Daoy (cell line): ENCODE measurements around the gene UBE2R2. TPM values are rescaled to one million over a fixed set of nuclear protein-coding genes. Genes with fewer than 3 reads are reported as not detected.

ENCODE experiments used
- DNase-seq: peaks from one replicate; pipeline ENCODE4 v3.0.0-alpha.2; 2015; ENCODE audit warnings: low read depth
- total RNA-seq: library from RNA; depleted of rRNA; stranded (reverse); fragments of >200 nt; shearing (Covaris generic); gene quantifications from 2 replicates; pipeline ENCODE4 v1.2.3, GENCODE V29; 2014

UBE2R2 gene
- total RNA-seq, 1 experiment from 2014 or later: 16.1 TPM

DNA sequence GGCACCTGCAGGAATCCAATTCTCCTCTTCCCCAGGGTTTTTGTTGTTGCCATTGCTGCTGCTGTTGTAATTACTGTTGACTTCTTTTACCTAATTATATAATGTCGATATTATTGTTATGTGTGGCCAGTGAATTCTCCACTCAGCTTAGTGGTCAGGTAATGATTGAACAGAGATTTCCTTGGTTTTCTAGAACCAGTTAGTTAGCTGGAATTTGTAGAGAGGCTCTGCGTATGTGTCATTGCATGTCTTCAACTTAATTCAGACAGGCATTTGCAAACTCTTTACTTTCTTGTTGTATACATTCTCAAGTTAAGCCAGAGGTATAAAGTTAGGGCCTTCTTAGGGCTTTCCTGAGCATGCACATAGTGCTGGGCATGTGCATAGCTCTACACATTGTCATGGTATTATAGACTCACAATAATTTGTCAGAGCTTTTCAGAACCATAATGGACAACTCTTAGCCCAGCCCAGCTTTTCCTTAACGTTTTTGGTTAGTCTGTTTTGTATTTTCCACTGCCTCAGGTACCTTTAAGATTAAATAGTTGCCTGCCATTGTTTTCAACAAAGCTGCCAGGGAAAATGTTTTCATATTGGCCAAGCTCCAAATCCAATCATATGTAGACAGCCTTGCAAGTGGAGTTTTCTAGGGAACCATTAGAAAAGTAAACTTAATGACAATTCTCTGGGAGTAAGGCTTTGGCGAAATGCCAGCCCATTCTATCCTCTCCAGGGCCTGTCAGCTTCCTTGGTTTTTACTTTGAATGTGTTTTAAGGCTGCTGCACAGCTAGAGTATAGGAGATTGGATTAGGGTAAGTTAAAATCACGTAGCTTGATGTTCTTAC, 68.1 kb downstream of the UBE2R2 start:
- peak; percentile 27 for DNase-seq

DNA sequence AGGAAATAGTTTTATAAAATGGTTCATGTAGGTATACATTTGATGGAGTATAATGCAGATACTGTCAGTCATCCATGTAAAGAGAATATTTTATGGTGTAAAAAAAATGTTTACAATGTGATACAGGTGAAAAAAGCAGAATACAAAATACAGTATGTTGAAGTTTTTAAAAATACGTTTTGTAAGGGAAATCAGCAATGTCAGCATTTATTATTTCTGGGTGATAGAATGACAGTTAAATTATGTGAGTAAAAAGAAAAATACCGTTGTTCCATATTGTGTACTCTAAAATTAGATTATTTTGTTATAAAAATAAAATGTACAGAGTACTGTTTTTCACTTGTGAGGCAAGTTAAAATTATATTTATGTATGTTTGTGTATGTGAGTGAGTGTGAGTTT, 69.0 kb downstream of the UBE2R2 start:
- no peak for DNase-seq

DNA sequence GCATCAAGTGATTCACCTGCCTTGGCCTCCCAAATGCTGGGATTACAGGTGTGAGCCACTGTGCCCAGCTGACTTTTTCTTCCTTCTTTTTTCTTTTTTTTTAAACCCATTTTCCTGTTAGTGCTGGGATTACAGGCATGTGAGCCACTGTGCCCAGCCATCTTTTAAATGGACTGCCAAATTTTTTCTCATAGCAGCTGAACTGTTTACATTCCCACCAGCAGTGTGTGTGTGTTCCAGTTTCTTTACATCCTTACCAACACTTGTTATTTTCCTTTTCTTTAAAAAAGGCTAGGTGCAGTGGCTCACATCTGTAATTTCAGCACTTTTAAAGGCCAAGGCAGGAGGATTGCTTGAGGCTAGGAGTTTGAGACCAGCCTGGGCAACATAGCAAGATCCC, 76.9 kb downstream of the UBE2R2 start:
- DNase-seq: no peak

DNA sequence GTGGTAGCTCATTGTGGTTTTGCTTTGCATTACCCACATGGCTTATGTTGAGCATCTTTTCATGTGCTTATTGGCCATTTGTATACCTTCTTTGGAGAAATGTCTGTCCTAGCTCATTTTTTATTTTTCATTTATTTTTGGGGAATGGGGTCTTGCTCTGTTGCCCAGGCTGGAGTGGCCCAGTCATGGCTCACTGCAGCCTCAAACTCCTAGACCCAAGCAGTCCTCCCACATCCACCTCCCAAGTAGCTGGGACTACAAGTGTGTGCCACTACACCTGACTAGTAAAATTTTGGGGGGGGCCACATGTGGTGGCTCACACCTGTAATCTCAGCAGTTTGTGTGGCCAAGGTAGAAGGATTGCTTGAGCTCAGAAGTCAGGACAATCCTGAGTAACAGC, 77.4 kb downstream of the UBE2R2 start:
- DNase-seq: no peak

DNA sequence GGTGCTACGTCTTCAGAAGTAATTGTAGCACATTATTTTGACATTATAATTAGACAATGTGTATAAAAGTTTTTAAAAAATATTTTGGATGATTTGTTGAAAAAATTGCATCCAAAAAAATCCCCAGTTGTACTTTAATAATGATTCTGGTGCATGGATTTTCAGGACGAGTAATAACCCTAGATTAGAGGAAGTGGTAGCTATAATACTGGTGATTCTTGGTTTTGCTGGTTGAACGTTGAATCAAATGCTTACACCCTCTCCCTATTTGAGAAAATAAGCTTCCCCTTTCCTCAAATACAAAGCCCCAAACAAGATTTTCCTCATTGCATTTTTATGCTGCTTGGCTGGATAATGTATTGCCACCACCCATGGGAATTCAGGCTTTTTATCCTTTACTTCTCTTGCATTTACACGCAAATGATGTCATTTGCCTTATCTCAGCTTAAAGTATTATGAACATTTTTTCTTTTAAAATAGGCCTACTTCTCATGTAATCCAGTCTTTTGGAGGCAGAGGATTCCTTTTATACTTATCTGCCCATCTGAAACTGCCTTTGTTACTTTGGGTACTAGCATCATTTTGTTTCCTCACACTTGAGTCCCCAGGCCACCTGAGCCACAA, 86.3 kb downstream of the UBE2R2 start:
- DNase-seq: no peak

DNA sequence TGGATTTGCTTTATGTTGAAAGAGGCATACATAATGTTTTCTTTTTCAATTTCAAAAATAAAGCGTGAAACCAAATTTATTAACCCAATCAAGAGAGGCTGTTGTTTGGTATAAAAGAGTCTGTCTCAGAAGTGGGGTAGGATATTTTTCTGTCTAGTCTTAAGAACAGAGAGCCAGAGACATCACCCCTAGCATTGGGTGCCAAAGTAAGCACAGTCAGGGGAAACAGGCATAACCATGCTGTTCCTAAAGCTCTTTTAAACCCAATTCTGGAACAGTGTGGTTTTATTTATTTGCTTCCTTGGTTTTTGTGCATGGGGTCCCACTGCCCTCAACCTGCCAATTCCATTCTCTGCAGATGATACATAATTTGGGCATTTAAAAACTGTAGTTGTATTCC, 88.2 kb downstream of the UBE2R2 start:
- no peak for DNase-seq

DNA sequence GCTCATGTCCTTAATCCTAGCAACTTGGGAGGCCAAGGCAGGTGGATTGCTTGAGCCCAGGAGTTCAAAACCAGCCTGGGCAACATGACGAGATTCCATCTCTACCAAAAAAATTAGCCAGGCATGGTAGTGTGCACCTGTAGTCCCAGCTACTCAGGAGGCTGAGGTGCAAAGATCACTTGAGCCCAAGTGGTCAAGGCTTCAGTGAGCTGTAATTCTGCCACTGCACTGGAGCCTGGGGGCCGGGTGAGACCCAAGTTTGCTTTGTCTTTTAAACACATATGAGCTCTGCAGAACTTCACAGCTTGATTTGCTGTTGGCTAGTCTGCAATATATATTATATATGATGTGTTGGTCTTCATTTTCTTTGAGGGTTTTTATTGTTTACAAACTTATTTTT, 89.8 kb downstream of the UBE2R2 start:
- no peak for DNase-seq

DNA sequence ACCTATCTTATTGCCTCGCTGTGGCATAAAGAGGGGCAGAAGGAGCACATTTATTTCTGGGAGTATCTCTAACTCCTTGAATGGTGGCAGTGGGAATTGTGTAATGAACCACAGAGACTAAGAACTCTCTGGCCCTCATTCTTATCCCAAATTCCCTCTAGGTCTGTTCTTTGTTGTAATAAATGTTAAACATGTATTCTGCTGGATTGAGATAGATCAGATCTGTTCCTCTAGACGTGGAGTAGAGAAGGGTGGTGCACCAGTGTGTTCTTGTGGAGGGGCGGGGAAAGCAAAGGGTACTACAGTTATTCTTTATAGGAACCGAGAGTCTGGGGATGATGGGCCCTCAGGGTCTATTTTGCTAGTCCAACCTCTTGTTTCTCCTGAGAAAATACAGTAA, 90.4 kb downstream of the UBE2R2 start:
- DNase-seq: no peak

DNA sequence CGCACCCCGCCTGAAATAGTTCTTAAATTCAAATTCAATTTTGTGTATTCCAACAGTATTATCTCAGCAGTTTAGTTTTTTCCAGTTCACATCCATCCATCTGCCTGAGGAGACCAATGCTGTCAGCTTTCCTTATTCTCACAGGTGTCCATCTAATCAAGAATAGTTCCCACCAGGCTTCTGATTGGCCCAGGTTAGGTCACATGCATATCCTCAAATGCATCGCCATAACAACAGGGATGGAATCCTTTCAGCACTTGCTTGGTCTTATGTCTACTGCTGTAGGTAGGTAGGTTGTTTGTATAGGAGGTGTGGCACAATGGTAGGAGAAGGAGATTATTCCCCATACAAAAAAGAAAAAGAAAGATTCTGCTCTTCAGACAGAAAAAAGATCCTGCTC, 91.2 kb downstream of the UBE2R2 start:
- DNase-seq: no peak

DNA sequence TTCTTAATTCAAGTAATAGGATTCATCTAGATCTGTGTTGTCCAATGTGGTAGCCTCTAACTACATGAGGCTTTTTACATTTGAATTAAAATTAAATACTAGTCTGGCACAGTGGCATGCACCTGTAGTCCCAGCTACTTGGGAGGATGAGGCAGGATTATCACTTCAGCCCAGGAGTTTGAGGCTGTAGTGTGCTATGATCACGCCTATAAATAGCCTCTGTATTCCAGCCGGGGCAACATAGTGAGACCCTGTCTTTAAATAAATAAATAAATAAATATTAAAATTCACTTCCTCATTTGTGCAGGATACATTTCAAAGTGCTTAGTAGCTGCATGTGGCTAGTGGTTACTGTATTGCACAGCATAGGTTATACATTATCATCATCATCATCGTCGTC, 91.8 kb downstream of the UBE2R2 start:
- no peak for DNase-seq

DNA sequence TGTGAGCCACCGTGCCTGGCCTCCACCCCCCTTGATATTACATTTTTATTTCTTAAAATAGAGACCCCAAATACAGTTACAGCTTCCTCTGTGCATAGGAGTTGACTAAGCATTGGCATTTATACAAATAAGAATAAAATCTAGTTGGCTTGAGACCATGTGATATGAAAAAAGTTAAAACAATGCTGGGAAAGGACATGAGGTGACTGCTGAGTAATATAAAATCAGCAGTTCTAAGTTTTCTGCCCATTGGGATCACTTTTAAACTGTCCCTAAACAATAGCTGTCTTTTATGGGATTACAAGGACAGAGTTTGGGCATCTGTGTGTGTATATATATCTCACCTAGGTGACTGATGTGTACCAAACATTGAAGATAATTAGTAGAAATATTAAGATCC, 96.6 kb downstream of the UBE2R2 start:
- DNase-seq: no peak

DNA sequence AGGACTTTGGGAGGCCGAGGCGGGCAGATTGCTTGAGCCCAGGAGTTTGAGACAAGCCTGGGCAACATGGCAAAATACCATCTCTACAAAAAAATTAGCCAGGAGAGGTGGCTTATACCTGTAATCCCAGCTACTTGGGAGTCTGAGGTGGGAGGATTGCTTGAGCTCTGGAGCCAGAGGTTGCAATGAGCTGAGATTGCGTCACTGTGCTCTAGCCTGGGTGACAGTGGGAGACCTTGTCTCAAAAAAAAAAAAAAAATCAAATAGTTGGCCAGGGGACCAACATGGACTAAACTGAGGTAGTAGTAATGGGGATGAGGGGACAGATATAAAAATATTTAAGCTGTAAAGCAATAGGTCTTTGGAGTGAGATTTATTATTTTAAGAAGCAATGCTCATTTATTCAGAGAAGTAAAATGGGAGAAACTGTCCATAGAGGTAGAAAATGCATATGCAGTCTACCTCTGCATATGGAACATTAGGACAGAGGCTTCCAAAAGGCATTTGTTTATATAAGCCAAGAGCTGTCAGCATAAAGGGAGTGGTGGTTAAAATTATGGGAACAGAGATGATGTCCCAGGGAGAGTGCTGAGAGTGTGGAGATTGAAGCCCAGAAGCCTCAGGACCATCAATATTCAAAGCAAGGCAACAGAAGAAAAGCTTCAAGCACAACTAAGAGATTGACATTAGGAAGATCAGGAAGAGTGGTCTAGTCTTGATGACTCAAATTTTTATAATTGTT, 98.1 kb downstream of the UBE2R2 start:
- DNase-seq: no peak

DNA sequence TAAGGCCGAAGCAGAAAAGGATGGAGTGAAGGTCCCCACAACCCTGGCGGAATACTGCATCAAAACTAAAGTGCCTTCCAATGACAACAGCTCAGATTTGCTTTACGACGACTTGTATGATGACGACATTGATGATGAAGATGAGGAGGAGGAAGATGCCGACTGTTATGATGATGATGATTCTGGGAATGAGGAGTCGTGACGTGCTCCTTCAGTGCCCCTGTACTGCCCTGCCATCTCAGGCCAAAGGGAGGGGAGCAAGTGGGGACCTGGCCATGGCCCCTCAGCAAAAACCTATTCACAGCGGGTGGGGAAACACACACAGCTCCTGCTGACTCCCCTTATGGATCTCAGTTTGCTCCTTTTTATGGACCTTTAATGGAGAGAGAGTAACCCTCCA, 100.1 kb downstream of the UBE2R2 start:
- DNase-seq: no peak

DNA sequence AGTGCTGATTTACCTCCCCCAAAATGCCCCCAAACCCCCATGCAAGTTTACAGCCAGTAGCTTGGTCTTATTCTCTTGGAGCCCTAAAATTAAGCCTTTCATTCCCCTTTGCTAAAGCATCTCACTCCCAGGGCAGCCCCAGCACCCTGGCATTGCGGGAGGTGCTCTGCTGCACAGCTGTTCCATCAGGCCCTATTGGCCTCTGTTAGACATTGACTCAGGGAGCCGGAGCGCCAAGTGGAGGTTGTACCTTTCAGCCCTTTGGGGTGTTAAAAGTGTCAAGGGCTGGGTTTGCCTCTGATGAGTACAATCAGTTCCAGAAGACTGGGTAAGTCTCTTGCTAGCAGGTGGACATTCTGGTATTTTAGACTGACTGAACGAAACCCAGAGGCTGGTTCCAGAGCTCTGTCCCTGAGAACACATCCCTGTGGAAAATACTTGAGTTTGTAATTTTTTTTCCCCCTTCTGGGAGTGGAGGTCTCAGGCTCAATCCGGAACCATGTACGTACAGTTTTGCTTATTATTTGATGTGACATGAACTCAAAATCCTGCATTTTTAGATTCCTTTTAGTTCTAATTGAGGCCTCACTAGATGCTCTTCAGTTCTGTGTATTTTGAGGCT, 102.4 kb downstream of the UBE2R2 start:
- no peak for DNase-seq

DNA sequence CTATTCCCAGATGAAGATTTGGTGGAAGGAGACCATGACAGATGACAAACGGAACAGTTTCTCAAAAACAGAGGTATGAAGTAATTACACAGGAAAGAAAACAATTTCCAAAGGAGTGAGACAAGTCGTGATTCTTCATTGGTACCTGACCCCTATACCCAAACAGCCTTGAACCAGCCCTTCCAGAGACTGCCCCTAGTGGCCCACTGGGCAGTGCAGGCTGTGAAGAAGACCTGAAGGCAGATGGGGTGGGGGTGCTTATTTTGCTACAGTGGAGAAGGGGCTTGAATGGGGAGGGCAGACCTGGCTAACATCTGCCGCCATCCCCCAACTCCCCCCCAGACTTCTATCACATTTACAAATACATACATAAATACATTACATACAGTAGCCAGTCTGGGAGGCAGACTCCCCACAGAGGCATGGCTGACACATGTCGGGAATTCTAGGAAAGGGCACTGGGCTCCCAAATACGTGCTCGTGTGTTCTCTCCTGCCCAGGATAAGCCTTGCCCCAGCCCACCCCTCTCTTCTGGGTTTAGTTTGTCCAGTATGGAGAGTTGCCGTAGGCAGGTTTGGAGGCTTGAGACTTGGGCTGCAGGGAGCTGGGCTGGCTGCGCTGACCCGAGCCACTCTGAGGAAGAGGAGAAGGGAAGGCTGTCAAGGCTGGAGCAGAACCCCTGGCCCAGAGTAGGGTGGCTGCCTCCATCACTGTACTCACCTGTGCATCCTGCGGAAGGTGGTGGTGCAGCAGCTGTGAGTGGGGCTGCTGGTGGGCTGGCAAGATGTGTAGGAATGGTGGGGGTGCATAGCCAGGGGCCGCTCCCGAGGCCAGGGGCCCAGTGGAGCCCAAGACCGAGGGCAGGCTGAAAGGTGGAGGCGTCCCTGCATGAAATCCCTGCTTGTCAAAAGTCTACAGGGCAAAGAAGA, 105.3 kb downstream of the UBE2R2 start:
- DNase-seq: peak; percentile 32

DNA sequence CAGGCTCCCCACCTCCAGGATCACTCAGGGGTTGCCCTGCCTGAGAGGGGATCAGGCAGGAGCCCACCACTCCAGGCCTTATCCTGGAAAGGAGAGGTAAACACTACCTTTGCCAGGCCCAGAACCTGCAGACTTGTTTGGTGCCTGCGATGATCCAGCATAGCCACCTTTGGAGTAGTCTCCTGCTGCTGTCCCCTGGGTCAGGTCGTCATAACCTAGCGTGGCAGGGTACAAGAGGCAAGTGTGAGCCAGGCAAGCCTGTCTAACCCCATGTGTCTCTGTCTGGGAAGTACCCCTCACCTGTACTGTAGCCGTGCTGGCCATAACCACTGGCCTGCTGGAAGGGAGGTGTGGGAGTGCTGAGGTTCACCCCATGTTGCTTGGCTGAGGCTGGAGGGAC, 106.1 kb downstream of the UBE2R2 start:
- no peak for DNase-seq

DNA sequence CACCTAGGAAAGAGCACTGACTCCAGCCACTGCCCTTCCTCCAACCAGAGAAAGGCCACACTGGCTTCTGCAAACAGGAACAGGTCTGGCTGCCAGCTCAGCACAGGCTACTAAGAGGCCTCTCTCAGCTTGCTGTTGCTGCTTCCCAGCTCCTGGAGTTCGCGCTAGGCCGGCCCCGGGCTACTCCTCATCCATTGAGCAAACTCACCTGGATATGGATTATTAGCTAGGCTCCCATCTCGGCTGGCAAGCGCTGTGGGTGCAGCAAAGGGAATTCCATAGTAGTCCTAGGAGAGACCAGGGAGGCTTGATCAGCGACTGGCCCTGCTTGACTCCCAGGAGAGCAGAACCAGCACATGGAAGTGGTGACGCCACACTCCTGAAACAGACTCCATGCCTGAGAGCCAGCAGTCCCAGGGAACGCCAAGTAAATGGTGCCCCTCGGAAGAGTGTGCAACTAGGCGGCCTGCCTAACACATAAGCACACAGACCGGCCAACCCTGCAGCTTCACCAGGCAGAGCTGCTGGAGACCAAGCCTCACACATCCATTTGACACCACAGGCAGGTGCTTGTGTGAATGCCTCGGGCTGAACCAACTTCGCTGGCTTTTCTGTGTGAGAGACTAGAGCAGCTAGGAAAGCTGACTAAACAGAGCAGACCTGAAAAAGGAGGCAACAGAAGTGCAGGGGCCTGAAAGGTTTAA, 107.2 kb downstream of the UBE2R2 start:
- no peak for DNase-seq

DNA sequence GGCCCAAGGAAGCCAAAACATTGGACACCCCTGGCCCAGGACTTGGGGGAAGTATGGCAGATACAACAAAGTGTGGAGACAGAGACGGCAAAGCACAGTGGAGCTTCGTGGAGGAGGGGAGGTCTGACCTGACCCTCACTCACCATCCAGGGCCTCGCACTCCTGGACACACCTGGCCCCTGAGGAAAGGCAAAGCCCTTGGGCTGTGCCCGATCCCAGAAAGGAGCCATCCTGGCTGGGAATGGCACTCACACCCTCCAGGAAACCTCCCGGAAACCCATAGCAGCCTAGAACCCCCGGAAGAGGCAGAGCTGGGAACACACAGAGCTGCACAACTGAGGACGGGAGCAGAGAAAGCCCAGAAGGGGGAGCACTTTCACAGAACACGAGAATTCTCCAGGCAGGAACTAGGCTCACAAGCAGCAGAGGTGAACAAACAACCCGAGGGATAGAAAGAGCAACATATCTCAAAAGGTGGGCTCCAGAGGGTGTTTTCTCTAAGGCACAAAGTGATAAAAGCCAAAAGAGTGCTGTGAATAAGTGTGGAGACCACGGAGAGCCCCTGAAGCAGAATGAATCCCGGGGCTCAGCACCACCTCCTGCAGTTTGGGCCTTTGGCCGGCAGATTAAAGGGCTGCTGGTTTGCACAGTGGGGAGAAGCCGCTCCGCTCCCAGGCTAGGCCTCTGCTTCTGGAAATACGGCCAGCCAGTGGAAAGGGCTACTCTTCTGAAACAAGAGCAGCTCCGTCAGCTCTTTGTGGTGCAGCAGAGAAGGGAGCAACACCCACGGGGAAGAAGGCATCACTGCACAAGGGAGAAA, 108.2 kb downstream of the UBE2R2 start:
- DNase-seq: peak; percentile 62

DNA sequence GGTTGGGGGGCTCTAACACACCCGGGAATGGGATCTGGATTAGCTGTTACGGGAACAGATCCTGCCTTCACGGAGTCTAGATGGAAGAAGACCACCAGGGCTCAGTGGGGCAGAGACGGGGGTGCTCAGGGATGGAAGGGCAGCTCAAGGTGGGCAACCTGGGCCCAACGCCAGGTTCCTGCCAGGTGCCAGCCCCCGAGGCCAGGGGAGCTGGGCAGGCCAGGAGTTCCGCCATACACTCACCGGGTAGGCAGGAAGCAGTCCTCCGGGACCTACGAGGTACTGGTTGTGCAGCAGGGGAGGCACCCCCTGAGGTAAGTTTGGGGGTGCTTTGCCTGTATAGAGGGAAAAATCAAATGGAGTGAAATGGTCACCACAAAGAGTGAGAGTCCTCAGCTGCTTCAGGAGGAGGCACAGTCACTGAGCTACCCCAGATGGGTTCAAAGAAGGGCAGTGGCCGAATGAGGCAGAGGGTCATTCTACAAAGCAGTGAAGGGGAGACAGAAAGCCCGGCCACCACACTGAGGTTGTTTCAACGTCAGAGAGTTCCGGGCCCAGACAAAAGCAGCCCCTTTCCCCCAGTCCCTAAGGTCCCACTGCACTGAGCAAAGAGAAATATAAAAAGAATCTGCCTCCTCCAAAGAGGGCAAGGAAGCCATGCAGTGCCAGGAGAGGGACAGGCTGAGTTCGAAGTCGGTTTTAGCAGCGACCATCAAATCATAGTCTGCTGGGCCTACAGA, 110.0 kb downstream of the UBE2R2 start:
- no peak for DNase-seq
